GM13976 (cell line): ENCODE data around the gene MTMR3.

Experiments used
- DNase-seq: peaks from one replicate; pipeline ENCODE4 v3.0.0; 2012; ENCODE audit warnings: low spot score
- in situ Hi-C: fragments of 300-500 bp; cut with MboI; formaldehyde crosslinking; loops from one replicate; pipeline ENCODE4 v1.12.0; 2022; ENCODE audit warnings: low sequenced_read_pairs, mixed read lengths, inconsistent platforms; ENCODE audit not compliant: unreplicated experiment
- TF ChIP-seq, protein P1 (sequence below): IDR thresholded peaks from 2 replicates; pipeline ENCODE4 v1.5.1; 2012; ENCODE audit warnings: borderline replicate concordance, mild to moderate bottlenecking; ENCODE audit not compliant: insufficient read depth; ENCODE audit errors: extremely low read depth, missing control alignments, control extremely low read depth

MTMR3 gene

DNA sequence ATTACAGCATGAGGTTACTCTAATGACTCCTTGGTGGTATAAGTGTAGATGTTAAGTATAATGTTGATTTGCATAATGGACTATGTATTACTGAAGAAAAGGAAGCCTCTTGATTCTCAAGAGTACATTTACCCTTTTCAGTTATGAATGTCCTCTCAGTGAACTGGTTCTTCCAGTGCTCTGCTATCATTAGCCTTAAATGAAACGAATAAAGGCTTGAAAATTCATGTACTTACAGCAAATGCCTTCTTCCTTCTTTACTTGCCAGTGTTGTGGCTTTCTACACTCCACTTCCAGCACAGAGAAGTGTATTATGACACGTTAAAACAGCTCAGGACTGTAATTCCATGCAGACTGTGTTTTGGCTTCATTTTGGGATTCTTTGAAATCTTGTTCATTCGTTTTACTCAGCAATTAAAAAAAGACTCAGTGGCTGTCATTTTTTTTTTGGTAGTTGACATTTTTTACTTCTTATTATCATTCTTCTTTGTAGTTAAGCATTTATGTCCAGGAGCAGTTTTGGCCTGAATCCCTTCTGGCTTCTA lies 96.9 kb downstream of the MTMR3 start:
- TF ChIP-seq, protein P1, sequence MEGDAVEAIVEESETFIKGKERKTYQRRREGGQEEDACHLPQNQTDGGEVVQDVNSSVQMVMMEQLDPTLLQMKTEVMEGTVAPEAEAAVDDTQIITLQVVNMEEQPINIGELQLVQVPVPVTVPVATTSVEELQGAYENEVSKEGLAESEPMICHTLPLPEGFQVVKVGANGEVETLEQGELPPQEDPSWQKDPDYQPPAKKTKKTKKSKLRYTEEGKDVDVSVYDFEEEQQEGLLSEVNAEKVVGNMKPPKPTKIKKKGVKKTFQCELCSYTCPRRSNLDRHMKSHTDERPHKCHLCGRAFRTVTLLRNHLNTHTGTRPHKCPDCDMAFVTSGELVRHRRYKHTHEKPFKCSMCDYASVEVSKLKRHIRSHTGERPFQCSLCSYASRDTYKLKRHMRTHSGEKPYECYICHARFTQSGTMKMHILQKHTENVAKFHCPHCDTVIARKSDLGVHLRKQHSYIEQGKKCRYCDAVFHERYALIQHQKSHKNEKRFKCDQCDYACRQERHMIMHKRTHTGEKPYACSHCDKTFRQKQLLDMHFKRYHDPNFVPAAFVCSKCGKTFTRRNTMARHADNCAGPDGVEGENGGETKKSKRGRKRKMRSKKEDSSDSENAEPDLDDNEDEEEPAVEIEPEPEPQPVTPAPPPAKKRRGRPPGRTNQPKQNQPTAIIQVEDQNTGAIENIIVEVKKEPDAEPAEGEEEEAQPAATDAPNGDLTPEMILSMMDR: no peak
- DNase-seq: peak; percentile 25
- in situ Hi-C loops: no loop called here

DNA sequence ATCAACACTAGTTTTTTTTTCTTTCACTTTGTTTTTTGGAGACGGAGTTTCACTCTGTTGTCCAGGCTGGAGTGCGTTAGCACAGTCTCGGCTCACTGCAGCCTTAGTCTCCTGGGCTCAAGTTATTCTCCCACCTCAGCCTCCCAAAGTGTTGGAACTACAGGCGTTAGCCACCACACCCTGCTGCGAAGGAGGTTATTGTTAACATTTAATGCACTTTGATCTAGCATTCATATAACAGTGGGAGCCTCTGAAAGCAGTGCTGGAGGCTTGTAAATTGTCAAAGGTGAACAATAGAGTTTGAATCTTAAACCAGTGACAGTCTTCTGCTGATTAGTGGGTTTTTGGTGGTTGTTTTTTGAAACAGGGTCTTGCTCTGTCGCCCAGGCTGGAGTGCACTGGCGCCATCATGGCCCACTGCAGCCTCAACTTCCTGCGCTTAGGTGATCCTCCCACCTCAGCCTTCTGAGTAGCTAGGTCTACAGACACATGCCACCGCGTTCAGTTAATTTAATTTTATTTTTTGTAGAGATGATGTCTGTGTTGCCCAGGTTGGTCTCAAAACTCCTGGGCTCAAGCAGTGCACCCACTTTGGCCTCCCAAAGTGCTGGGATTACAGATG lies 100.4 kb downstream of the MTMR3 start:
- DNase-seq: no peak
- TF ChIP-seq, protein P1: no peak
- in situ Hi-C loops: no loop called here

DNA sequence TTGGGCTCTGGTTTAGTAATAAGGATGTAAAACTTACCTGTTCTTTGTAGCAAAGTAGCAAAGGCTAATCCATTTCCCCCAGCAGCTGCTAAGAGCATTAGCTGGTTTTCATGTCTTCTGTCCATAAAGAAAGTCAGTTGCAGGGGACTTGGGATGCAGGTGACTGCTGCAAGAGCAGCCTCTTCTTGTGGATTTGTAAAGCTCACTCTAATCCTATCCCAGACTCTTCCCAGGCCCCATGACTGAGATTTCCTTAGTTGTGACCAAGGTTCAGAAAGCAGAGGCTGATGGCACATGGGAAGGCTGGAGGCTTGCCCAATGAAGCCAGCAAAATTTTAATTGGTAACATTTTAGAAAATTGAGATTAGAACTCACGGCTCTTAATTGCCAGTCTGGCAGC lies 102.9 kb downstream of the MTMR3 start:
- in situ Hi-C loops: no loop called here
- DNase-seq: no peak
- TF ChIP-seq, protein P1: no peak

DNA sequence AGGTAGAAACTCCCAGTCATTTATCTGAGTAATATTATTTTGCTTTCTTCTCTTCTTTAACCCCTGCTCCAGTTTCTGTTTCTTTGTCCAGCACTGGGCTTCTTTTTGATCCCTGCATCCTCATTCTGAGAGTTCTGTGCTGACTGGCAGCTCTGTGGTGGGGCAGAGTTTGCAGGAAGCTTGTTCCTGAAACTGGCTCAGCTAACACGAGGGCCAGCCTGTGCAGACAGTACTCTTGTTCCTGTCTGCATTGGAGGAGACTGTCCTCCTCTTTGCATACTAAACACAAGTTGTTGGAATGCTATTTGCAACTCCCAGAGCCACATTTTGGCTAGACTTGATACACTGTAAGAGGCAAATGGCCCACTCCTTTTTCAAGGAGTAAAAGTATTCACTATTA lies 104.2 kb downstream of the MTMR3 start:
- DNase-seq: no peak
- in situ Hi-C loops: no loop called here
- TF ChIP-seq, protein P1: no peak

DNA sequence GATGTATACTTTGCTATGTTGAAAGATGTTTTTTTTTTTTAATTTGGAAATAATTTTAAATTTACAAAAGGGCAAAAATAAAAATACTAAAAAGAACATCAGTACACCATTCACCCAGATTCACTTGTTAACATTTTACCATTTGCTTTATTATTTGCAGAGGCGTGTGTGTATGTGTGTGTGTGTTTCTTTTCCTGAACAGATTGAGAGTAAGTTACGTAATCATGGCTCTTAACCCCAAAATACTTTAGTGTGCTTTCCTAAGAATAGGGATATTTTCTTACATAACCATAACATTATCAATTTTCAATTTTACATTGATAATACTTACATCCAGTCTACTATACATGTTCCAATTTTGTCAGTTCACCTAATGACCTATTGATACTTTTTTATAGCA lies 105.7 kb downstream of the MTMR3 start:
- TF ChIP-seq, protein P1: no peak
- in situ Hi-C loops: no loop called here
- DNase-seq: no peak

DNA sequence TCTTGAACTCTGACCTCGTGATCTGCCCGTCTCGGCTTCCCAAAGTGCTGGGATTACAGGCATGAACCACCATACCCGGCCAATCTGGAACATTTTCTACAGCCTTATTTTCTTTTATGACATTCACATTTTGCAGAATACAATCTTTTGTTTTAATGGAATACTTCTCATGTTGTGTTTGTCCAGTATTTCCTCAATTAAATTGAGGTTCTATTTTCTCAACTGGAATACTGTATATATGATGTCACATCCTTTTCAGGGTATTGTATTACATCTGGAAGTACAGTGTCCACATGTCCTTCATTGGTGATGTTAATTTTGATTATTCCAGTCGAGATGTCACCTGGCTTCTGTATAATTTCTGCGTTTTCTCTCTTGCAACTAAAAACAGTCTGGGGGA lies 106.5 kb downstream of the MTMR3 start:
- TF ChIP-seq, protein P1: no peak
- in situ Hi-C loops: no loop called here
- no peak for DNase-seq
